HepG2 (cell line): ENCODE data around the gene OTOGL. TPM values are rescaled to one million over a fixed set of nuclear protein-coding genes. Genes with fewer than 3 reads are reported as not detected.

ENCODE experiments used
- ATAC-seq: fragments of 200-7000 bp; cut with Tn5 transposase; 3 replicates; pipeline ENCODE4 v1.9.1; 2020; ENCODE audit warnings: mild to moderate bottlenecking, moderate library complexity
- BruUV-seq: library from RNA; stranded (reverse); fragments of 400-500 nt; replicated peaks from 2 replicates; lab custom pipeline; 2021; lab: Mats Ljungman, UMichigan
- CTCF ChIA-PET: fragments of 300-600 bp; formaldehyde crosslinking; extraction: SDS; loops from one replicate; lab custom pipeline; 2021; ENCODE audit warnings: low total read pairs, inconsistent platforms, low intra/inter-chr PET ratio; lab: Yijun Ruan, JAX
- POLR2A ChIA-PET: fragments of 350-600 bp; sonication (Branson Sonifier 250); formaldehyde crosslinking; loops from one replicate; lab custom pipeline; 2020; ENCODE audit warnings: antibody characterized with exemption, inconsistent platforms; lab: Yijun Ruan, JAX
- DNase-seq: peaks from one replicate; pipeline ENCODE4 v3.0.0-alpha.2; 2015; ENCODE audit warnings: low spot score
- FAIRE-seq: peaks from 3 replicates; lab custom pipeline; 2011; peaks lifted over from hg19 to GRCh38; lab: Jason Lieb, UNC
- H2AFZ ChIP-seq: one replicate; pipeline ENCODE4 v1.6.1; 2011; ENCODE audit warnings: low read length, inconsistent platforms
- H3K27ac ChIP-seq: fragments of 300-600 bp; 3 replicates; pipeline ENCODE4 v1.8.0; 2011; ENCODE audit warnings: mixed run types, mild to moderate bottlenecking, mixed read lengths, low read length, inconsistent platforms; ENCODE audit not compliant: insufficient read depth; ENCODE audit errors: extremely low read length
- H3K27me3 ChIP-seq, 2 experiments: fragments of 200-600 bp in 1 of 2; 2 replicates in 1 of 2; 3 replicates in 1 of 2; pipeline versions ENCODE4 v1.6.0 to v1.8.0; 2011; ENCODE audit warnings: low read length in 2 of 2, mild to moderate bottlenecking in 2 of 2, moderate library complexity in 2 of 2, inconsistent platforms in 1 of 2; ENCODE audit not compliant: insufficient read depth in 2 of 2, control insufficient read depth in 1 of 2
- H3K36me3 ChIP-seq, 2 experiments: fragments of 200-600 bp in 1 of 2; replicated peaks in 1 of 2; 2 replicates in 1 of 2; 3 replicates in 1 of 2; pipeline versions ENCODE4 v1.5.1 to v1.8.0; 2011; ENCODE audit warnings: low read length in 2 of 2, inconsistent platforms in 1 of 2; ENCODE audit not compliant: insufficient read depth in 2 of 2, control insufficient read depth in 1 of 2
- H3K4me1 ChIP-seq: 2 replicates; pipeline ENCODE4 v1.5.1; 2012; ENCODE audit warnings: low read length, inconsistent platforms; ENCODE audit not compliant: insufficient read depth
- H3K4me2 ChIP-seq: 2 replicates; pipeline ENCODE4 v1.6.0; 2011; ENCODE audit warnings: low read depth, low read length, inconsistent platforms
- H3K4me3 ChIP-seq, 3 experiments: fragments of 200-600 bp in 1 of 3; sonication (generic), shearing (Covaris generic) in 1 of 3; replicated peaks in 1 of 3; 2 replicates each; pipeline ENCODE4 v1.5.1; 2011 to 2016; ENCODE audit warnings: low read length in 3 of 3, inconsistent platforms in 2 of 3, low read depth in 2 of 3, mild to moderate bottlenecking in 2 of 3, control low read depth in 1 of 3, mixed read lengths in 1 of 3; ENCODE audit not compliant: insufficient read depth in 1 of 3
- H3K79me2 ChIP-seq: one replicate; pipeline ENCODE4 v1.6.1; 2011; ENCODE audit warnings: low read length, inconsistent platforms; ENCODE audit not compliant: insufficient read depth
- H3K9ac ChIP-seq: 2 replicates; pipeline ENCODE4 v1.6.0; 2011; ENCODE audit warnings: mild to moderate bottlenecking, low read depth, low read length, inconsistent platforms; ENCODE audit not compliant: insufficient read depth
- H3K9me3 ChIP-seq: 2 replicates; pipeline ENCODE4 v1.5.1; 2012; ENCODE audit warnings: mild to moderate bottlenecking, low read length
- H4K20me1 ChIP-seq: 2 replicates; pipeline ENCODE4 v1.6.0; 2011; ENCODE audit warnings: inconsistent platforms, mild to moderate bottlenecking, low read length, moderate library complexity; ENCODE audit not compliant: insufficient read depth
- ATAD3A ChIP-seq: sonication (generic); formaldehyde crosslinking; IDR thresholded peaks from 2 replicates; pipeline ENCODE4 v1.4.0; 2020; ENCODE audit warnings: missing genetic modification reagents
- GABPB1 ChIP-seq: IDR thresholded peaks from 2 replicates; pipeline ENCODE4 v1.6.1; 2016; ENCODE audit warnings: mild to moderate bottlenecking, missing genetic modification reagents, moderate library complexity, missing compliant biosample characterization
- HMGA1 ChIP-seq: sonication (generic); formaldehyde crosslinking; conservative IDR thresholded peaks from 2 replicates; pipeline ENCODE4 v1.4.0; 2020; ENCODE audit warnings: missing genetic modification reagents
- POLR2AphosphoS2 ChIP-seq: IDR thresholded peaks from 2 replicates; pipeline ENCODE4 v1.6.1; 2011; ENCODE audit warnings: low read depth, low read length, improper control_type of control experiment
- RAD21 ChIP-seq: fragments of 450-650 bp; formaldehyde crosslinking; IDR thresholded peaks from 2 replicates; pipeline ENCODE4 v1.5.0; 2020; ENCODE audit warnings: mild to moderate bottlenecking
- SMARCE1 ChIP-seq: fragments of 450-650 bp; IDR thresholded peaks from 2 replicates; pipeline ENCODE4 v1.6.1; 2017; ENCODE audit warnings: borderline replicate concordance
- SOX5 ChIP-seq: IDR thresholded peaks from 2 replicates; pipeline ENCODE4 v1.6.1; 2016; ENCODE audit warnings: borderline replicate concordance
- ZFP1 ChIP-seq: IDR thresholded peaks from 2 replicates; pipeline ENCODE4 v1.6.1; 2016
- ZFP41 ChIP-seq: sonication (generic); formaldehyde crosslinking; IDR thresholded peaks from 2 replicates; pipeline ENCODE4 v1.4.0; 2020; ENCODE audit warnings: mild to moderate bottlenecking, missing genetic modification reagents, borderline replicate concordance
- ZFP90 ChIP-seq: sonication (generic); formaldehyde crosslinking; IDR thresholded peaks from 2 replicates; pipeline ENCODE4 v1.8.0; 2022; ENCODE audit warnings: missing genetic modification reagents, mild to moderate bottlenecking, inconsistent platforms, borderline replicate concordance
- ZNF12 ChIP-seq: sonication (generic); formaldehyde crosslinking; IDR thresholded peaks from 2 replicates; pipeline ENCODE4 v1.5.0; 2020; ENCODE audit warnings: missing genetic modification reagents
- ZNF3 ChIP-seq: IDR thresholded peaks from 2 replicates; pipeline ENCODE4 v1.7.0; 2017; ENCODE audit warnings: inconsistent platforms
- ZNF33A ChIP-seq: sonication (generic); formaldehyde crosslinking; IDR thresholded peaks from 2 replicates; pipeline ENCODE4 v1.5.1; 2020; ENCODE audit warnings: missing genetic modification reagents, mild to moderate bottlenecking, moderate library complexity, borderline replicate concordance
- ZNF430 ChIP-seq: sonication (generic); formaldehyde crosslinking; IDR thresholded peaks from 2 replicates; pipeline ENCODE4 v1.9.0; 2021; ENCODE audit warnings: mild to moderate bottlenecking, missing genetic modification reagents
- ZNF484 ChIP-seq: sonication (generic); formaldehyde crosslinking; IDR thresholded peaks from 2 replicates; pipeline ENCODE4 v1.5.1; 2020; ENCODE audit warnings: mild to moderate bottlenecking, low read depth, missing genetic modification reagents, borderline replicate concordance
- WGBS: methylation state at CpG from one replicate; pipeline ENCODE4 v1.1.6; 2017; ENCODE audit warnings: low lambda C conversion rate; 5-methylcytosine and 5-hydroxymethylcytosine counted together
- in situ Hi-C: cut with HindIII; loops from 2 replicates; pipeline ENCODE4 v1.10.0; 2017; ENCODE audit warnings: low pct_unique_long_range_greater_than_20kb; ENCODE audit not compliant: extremely low pct_ligation_motif_present
- intact Hi-C: fragments of 100-400 bp; cut with micrococcal nuclease; formaldehyde crosslinking; loops from one replicate; pipeline ENCODE4 v1.10.0; 2022; ENCODE audit not compliant: unreplicated experiment
- polyA plus RNA-seq, 8 experiments: library from polyadenylated mRNA; depleted of rRNA in 3 of 8; stranded (reverse) in 7 of 8; unstranded in 1 of 8; fragments of >200 nt; fragmentation: Illumina TruSeq in 4 of 8; extraction: Trizol in 4 of 8; gene quantifications; 2 replicates each; pipeline versions ENCODE4 v1.2.1 to v1.2.3, GENCODE V29; 2011 to 2016; ENCODE audit warnings: low read depth in 4 of 8, missing spikeins in 1 of 8, mixed read lengths in 1 of 8; ENCODE audit not compliant: insufficient read depth in 1 of 8
- total RNA-seq, 5 experiments: library from RNA; depleted of rRNA; stranded (reverse); fragments of >200 nt; fragmentation: Illumina TruSeq; extraction: Trizol; gene quantifications; 2 replicates each; pipeline ENCODE4 v1.2.3, GENCODE V29; 2016; ENCODE audit warnings: low read depth in 1 of 5
- TF ChIP-seq, protein P1 (sequence below): sonication (generic); formaldehyde crosslinking; IDR thresholded peaks from 2 replicates; pipeline ENCODE4 v1.5.0; 2020; ENCODE audit warnings: missing genetic modification reagents
- TF ChIP-seq, protein P2 (sequence below): sonication (generic); formaldehyde crosslinking; IDR thresholded peaks from 2 replicates; pipeline ENCODE4 v1.4.0; 2020; ENCODE audit warnings: missing genetic modification reagents
- TF ChIP-seq, protein P3 (sequence below): sonication (generic); formaldehyde crosslinking; IDR thresholded peaks from 2 replicates; pipeline ENCODE4 v1.8.0; 2022; ENCODE audit warnings: mild to moderate bottlenecking, missing genetic modification reagents; ENCODE audit not compliant: insufficient replicate concordance
- TF ChIP-seq, protein P4 (sequence below): sonication (generic); formaldehyde crosslinking; IDR thresholded peaks from 2 replicates; pipeline ENCODE4 v1.5.1; 2020; ENCODE audit warnings: mild to moderate bottlenecking, missing genetic modification reagents, moderate library complexity

Gene OTOGL
- total and polyA plus RNA-seq, 2 of the 13 experiments (the other 11 are each of a cell fraction or from before 2014, with no cell fraction given) = not detected

DNA sequence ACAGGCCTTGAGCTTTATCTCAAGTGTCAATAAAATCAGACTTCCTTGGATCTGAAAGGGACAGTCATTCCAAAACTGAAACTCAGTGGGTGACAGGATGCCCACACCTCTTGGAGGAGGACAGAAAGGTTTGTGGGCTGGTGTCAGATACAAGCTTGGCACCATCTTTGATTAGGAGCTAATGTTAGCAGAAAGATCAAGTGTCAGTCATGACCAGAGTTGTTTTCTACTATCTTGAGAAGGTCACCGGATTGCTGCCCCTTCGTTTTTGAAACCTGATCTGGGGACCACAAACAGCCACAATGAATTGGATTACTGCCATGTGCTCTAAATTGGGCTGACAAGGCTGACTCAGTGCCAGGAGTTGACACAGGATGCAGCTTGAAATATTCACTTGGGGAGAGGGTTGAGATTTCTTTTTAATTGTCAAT lies 88.3 kb downstream of the OTOGL start:
- POLR2A ChIA-PET = no interaction called here

More for the DNA sequence above, 88.3 kb downstream of the OTOGL start:
- H3K4me1 ChIP-seq = peaks cover 4% of the 10 kb centered on the region; the same call in 1 of the 2 replicates
- H3K9ac ChIP-seq = no peak overlapping the region
- no peak overlapping the region for H3K27ac ChIP-seq
- FAIRE-seq (no peak), ATAC-seq (no peak), DNase-seq (no peak)
- no peaks in the 10 kb centered on the region for H3K27me3 ChIP-seq
- CTCF ChIA-PET = no interaction called here
- intact Hi-C loops = loop anchor here (2.0 kb wide), 2 partner anchors 633 to 767 kb away; no protein-coding TSS in a partner anchor
- no peak for TF ChIP-seq ZNF430 (CRISPR knock-in tag)
- TF ChIP-seq RAD21 = no peak
- no peak for TF ChIP-seq HMGA1 (CRISPR knock-in tag)
- TF ChIP-seq SMARCE1 = no peak
- TF ChIP-seq ATAD3A (CRISPR knock-in tag) = no peak
- TF ChIP-seq, protein P1, sequence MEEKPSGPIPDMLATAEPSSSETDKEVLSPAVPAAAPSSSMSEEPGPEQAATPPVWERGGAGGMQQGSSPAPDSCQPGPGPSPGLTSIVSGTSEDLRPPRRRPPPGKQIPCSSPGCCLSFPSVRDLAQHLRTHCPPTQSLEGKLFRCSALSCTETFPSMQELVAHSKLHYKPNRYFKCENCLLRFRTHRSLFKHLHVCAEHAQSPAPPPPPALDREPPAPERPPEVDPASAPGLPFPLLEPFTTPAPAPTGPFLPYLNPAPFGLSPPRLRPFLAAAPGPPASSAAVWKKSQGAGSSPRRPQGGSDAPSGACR (CRISPR knock-in tag) = no peak
- TF ChIP-seq ZNF12 = no peak
- no peak for TF ChIP-seq ZNF484 (CRISPR knock-in tag)
- TF ChIP-seq ZFP1 (CRISPR knock-in tag) = no peak
- no peak for TF ChIP-seq POLR2AphosphoS2
- TF ChIP-seq ZFP41 (CRISPR knock-in tag) = no peak
- TF ChIP-seq GABPB1 (CRISPR knock-in tag) = no peak
- TF ChIP-seq, protein P2, sequence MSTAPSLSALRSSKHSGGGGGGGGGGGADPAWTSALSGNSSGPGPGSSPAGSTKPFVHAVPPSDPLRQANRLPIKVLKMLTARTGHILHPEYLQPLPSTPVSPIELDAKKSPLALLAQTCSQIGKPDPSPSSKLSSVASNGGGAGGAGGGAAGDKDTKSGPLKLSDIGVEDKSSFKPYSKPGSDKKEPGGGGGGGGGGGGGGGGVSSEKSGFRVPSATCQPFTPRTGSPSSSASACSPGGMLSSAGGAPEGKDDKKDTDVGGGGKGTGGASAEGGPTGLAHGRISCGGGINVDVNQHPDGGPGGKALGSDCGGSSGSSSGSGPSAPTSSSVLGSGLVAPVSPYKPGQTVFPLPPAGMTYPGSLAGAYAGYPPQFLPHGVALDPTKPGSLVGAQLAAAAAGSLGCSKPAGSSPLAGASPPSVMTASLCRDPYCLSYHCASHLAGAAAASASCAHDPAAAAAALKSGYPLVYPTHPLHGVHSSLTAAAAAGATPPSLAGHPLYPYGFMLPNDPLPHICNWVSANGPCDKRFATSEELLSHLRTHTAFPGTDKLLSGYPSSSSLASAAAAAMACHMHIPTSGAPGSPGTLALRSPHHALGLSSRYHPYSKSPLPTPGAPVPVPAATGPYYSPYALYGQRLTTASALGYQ (CRISPR knock-in tag) = no peak
- TF ChIP-seq, protein P3, sequence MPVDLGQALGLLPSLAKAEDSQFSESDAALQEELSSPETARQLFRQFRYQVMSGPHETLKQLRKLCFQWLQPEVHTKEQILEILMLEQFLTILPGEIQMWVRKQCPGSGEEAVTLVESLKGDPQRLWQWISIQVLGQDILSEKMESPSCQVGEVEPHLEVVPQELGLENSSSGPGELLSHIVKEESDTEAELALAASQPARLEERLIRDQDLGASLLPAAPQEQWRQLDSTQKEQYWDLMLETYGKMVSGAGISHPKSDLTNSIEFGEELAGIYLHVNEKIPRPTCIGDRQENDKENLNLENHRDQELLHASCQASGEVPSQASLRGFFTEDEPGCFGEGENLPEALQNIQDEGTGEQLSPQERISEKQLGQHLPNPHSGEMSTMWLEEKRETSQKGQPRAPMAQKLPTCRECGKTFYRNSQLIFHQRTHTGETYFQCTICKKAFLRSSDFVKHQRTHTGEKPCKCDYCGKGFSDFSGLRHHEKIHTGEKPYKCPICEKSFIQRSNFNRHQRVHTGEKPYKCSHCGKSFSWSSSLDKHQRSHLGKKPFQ (CRISPR knock-in tag) = no peak
- no peak for TF ChIP-seq SOX5
- no peak for TF ChIP-seq ZNF3 (CRISPR knock-in tag)
- no peak for TF ChIP-seq ZFP90 (CRISPR knock-in tag)
- TF ChIP-seq, protein P4, sequence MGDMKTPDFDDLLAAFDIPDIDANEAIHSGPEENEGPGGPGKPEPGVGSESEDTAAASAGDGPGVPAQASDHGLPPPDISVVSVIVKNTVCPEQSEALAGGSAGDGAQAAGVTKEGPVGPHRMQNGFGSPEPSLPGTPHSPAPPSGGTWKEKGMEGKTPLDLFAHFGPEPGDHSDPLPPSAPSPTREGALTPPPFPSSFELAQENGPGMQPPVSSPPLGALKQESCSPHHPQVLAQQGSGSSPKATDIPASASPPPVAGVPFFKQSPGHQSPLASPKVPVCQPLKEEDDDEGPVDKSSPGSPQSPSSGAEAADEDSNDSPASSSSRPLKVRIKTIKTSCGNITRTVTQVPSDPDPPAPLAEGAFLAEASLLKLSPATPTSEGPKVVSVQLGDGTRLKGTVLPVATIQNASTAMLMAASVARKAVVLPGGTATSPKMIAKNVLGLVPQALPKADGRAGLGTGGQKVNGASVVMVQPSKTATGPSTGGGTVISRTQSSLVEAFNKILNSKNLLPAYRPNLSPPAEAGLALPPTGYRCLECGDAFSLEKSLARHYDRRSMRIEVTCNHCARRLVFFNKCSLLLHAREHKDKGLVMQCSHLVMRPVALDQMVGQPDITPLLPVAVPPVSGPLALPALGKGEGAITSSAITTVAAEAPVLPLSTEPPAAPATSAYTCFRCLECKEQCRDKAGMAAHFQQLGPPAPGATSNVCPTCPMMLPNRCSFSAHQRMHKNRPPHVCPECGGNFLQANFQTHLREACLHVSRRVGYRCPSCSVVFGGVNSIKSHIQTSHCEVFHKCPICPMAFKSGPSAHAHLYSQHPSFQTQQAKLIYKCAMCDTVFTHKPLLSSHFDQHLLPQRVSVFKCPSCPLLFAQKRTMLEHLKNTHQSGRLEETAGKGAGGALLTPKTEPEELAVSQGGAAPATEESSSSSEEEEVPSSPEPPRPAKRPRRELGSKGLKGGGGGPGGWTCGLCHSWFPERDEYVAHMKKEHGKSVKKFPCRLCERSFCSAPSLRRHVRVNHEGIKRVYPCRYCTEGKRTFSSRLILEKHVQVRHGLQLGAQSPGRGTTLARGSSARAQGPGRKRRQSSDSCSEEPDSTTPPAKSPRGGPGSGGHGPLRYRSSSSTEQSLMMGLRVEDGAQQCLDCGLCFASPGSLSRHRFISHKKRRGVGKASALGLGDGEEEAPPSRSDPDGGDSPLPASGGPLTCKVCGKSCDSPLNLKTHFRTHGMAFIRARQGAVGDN (CRISPR knock-in tag) = no peak
- TF ChIP-seq ZNF33A = no peak
- H3K9me3 ChIP-seq = no peaks in the 10 kb centered on the region
- 5% methylated on average over 2 of the region's 2 CpGs for WGBS
- H3K4me3 ChIP-seq = no peak overlapping the region
- H3K36me3 ChIP-seq = no peaks in the 10 kb centered on the region
- in situ Hi-C loops = loop anchor here (10.0 to 25.0 kb wide), 2 partner anchors 400 to 783 kb away; no protein-coding TSS in a partner anchor
- H3K4me2 ChIP-seq = no peak overlapping the region
- no peaks in the 10 kb centered on the region for H4K20me1 ChIP-seq
- no peak overlapping the region for H2AFZ ChIP-seq
- BruUV-seq = no TSS peak
- no peaks in the 10 kb centered on the region for H3K79me2 ChIP-seq
